Activated effector memory CD4-positive, alpha-beta T cell treated with anti-CD3 and anti-CD28 coated beads, Interleukin-2, amount 50 U/mL, for 16 hours (primary cell): Measurements from ENCODE around the gene POU2F3.

ENCODE experiments used
- DNase-seq: peaks from one replicate; pipeline ENCODE4 v3.0.0-alpha.2; 2020

POU2F3 gene

DNA sequence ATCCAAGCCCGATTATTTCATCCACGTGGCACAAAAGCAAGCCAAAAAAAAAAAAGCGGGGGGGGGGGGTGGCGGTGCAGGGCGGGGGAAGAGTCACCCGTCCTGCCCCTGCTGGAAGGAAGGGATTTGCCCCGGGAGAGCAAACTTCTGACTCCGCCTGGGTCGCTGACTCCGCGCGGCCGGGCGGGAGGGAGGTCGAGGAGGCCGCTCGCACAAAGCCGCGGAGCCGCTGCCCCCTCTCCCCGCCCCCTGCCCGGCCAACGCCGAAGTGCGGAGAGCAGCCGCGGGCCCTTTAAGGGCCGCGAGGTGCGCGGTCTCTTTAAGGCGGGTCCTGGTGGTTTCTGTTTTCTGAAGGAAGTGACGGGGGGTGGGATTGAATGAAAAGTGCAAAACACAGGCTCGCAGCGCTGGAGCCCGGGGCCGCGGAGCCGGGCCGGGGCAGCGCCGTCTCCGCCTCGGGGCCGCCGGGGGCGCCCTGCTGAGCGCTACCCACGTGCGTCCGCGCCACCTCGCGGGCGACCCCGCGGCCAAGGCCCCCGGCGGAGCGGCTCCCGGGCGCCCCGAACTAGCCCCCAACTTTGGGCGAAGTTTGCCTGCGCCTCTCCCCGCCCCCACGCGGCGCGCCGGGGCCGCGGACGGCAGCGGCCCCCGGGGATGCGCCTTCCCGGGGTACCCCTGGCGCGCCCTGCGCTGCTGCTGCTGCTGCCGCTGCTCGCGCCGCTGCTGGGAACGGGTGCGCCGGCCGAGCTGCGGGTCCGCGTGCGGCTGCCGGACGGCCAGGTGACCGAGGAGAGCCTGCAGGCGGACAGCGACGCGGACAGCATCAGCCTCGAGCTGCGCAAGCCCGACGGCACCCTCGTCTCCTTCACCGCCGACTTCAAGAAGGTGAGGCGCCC lies 29.1 kb upstream of the POU2F3 start, which contains the start of gene OAF:
TSS of gene OAF (plus strand) at position 407 of the 896 bp plus-strand sequence. CDS start at position 655, 248 bp downstream.
- peak; percentile 77 for DNase-seq

DNA sequence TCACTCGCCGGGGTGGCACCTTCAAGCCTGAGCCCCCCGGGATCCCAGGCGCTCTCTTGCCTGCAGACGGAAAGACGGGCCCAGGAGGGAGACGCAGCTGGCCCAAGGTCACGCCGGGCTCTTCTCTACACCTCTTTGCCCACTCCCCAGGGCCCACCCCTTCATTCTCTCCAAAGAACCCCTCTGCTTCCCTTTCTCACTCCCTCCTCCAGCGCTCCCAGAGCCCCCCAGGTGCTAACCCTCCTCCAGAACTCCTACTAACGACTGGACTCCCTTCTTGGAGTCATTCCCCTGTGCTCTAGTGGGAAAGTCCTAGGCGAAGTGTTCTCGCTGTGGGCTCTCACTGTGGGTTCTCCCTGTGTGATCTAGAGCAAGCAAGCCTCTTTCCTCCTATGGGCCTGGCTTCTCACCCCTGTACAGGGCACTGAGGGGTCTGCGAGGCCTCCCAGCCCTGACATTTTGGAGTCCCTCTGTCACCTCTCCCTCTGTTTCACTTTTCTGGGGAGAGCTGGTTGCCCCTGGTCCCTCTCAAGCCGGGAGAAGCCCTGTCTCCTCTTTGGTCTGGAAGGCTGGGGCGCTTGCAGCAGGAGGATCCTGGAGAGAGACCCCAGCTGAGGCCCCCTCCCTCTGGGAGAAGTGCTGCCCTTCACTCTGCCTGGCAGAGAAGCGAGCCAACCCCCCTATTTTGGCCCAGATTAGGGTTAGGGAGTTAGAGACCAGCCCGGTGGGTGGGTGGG lies 28.2 kb upstream of the POU2F3 start:
- no peak for DNase-seq

DNA sequence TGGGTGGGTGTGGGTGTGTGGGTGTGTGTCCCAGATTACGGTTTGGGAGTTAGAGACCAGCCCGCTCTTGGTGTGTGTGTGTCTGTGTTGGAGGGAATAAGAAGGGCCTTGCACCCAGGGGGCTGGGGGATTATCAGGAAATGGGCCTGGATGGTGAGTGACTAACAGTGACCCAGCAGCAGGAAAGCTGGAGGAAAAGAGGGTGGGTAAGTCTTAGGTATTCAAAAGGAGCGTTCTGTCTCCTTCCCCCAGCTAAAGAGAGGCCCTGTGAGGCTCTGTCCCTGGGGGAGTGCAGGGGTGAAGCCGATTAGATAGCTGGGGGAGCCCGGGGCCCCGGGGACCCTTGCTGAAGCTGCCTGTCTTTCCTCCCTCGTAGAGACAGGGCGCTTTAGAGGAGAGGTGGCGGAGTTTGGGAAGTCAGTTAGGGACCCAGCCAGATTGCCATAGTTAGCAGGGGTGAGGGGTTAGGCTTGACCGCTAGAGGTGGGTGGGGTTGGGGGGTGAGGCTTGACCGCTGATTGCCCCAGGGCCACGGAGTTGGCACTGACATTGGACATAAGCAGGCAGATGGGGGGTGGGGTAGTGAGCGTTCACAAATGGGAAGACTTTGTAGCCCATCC lies 27.6 kb upstream of the POU2F3 start:
- no peak for DNase-seq

DNA sequence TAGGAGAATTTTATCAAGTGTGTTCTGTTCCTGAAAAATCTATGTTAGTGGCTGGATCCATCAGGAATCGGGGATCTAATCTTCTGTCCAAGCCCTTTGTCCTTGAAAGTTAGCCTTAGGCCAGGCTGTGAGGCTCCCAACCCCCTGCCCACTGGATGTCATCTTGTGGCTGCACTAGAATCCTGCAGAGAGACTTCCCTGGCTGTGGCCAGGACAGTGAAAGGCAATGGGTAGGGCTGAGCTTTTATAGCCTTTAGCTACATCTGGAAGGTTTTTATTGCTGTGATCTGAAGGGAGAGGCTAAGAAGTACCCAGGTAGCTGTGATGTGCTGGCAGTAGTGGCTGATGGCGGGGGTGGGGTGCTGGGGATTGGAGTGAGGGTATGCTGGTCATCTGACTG lies 27.0 kb upstream of the POU2F3 start:
- no peak for DNase-seq

DNA sequence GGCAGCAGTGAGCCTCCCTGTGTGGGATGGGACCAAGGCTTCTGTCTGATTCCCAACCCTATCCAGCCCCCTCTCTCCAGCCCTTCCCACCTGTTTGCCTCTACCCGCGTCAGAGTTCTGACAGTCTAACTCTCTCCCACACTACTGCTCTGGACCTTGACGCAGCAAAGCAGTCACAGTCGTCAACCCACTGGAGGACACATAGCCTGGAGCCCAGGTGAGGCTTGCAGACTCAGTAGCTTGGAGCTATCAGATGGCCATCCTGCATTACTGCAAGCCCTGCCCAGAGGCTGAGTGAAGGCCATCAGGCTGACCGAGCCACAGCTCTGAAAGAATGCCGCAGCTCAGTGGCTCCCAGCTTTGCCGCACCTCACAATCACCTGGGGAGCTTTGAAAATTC lies 25.4 kb upstream of the POU2F3 start:
- DNase-seq, result no peak

DNA sequence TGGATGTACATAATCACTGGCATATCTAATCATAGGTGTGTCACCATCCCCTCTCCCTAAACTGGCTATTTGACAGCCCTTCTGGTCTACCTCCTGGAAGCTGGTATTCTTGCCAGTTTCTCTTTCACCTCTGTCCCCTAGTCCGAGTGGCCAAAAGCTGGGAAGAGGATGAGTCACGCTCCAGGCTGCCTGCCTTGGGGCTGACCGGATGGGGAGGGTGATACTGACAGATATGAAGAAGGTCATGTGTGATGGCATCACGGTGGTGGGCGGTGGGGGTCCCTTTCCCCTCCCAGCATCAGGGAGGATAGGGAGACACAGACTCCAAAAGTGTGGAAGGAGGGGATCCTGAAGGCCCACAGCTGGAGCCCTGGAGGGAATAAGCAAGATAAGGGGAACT lies 24.3 kb upstream of the POU2F3 start:
- DNase-seq, result no peak

DNA sequence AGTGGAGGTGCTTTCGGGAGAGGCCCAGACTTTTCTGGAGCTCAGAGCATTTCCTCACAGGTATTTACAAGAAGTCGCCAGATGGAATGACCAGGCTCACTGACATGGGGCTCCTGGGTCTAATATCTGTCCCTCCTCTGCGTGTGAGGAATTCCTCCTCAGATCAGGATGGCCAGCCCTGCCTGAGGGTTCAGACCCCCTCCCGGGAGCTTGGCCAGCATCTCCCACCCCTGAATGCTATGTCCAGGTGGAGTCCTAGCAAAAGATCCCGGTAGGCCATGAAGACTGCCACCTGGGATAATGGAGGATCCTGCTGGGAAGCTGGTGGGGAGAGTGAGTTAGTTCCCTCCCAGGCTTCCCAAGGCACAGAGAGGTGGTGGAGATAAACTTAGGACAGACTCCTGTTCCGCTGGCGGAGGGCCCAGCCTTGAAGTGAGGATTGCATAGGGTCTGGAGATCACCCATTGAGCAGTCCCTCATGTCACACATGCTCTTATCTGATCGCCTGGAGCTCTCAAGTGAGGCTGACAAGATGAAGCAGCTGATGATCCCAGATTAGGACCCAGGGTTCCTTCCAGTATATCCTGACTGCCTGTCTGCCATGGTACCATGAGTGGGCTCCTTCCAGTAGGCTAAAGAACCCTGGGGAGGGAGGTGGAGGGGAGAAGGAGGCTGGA lies 23.4 kb upstream of the POU2F3 start:
- DNase-seq, result no peak

DNA sequence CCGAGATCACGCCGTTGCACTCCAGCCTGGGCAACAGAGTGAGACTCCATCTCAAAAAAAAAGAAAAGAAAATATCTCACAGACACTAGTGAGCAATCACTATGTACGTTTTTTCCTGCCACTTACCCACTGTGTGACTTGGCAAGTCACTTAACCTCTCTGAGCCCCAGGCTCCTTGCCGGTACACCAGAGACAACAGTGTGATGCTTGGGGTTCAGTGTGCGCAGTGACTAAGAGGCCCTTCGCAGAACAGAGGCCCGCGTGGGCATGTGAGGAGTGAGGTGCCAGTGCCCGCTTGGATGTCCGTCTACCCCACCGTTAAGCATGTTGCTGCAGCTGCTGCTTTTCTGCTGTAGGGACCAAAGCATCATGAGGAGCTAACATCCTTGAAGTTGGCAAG lies 22.4 kb upstream of the POU2F3 start:
- DNase-seq, result no peak

DNA sequence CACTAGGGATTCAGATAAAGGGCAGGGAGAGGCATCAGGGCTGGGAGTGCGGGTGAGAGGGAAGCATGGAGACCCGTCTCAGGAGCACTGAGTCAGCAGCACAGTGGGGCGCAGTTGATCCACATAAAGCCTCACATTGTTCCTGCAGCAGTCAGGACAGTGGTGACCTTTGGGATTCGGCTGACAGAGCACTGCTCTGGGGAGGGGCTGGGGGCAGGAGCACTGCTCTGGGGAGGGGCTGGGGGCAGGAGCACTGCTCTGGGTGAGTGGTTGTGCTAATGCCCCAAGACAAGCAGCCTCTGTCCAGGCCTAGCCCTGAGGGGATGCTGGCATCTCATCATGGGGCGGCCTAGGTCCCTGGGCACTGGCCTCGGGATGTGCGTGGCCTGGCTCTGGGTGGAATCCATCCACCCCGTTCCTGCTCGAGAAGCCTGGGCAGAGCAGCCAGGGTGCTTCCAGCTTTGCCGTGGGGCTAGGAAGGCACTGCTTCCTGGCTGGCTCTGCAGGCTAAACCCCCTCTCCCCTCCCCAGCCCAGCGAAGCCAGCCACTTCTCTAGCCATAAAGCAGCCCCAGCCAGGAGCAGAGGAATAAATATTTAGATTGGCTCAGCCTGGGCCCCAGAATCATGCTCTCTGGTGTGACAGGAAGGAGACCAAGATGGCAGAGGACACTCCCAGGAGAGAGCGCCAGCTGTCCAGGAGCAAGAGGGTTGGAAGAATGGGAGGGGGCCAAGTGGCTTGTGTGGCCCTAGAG lies 21.8 kb upstream of the POU2F3 start:
- DNase-seq, result no peak

DNA sequence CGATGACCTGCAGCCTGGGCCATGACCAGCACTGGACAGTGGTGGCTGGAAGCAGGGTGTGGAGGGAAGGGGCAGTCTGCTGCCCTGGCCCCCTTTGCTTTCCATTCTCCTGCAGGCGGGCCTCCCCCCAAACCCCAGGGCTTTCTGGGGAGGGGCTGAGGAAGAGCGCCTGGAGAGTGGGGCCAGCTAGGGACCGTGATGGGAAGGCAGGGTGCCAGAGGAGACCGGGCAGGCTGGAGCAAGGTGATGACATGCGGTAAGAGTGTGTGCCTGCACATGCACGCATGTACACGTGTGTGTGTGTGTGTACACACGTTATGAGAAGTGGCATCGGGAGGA lies 21.3 kb upstream of the POU2F3 start:
- DNase-seq, result no peak

DNA sequence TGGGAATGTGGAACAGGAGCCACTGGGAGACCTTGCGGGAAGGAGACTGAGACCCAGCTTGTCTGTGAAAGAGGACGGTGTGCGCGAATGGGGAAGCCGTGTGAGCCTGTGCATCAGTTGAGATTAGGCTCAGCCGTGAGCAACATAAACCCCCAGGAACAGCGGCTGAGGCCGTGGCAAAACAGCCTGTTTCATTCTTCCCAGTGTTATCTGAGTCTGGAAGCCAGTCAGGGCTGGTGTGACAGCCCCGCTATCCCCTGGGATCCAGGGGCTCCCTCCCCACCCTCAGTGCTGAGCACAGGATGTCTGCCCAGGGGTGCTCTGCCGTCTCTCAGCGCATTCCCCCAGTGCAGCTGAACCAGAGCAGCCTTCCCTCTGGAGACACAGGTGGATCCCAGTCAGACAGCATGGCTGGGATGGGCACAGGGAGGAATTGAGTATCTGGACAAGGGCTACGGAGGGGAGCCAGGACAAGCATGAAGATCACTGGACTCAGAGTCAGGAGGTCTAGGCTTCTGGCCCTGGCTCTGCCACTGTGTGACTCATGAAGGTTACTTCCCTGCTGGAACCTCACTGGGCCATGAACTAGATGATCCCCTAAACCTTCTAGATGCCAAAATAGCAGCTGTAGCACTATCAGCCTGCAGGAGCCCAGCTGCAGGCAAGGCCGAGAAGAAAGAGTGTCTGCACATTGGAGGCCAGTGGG lies 20.6 kb upstream of the POU2F3 start:
- no peak for DNase-seq

DNA sequence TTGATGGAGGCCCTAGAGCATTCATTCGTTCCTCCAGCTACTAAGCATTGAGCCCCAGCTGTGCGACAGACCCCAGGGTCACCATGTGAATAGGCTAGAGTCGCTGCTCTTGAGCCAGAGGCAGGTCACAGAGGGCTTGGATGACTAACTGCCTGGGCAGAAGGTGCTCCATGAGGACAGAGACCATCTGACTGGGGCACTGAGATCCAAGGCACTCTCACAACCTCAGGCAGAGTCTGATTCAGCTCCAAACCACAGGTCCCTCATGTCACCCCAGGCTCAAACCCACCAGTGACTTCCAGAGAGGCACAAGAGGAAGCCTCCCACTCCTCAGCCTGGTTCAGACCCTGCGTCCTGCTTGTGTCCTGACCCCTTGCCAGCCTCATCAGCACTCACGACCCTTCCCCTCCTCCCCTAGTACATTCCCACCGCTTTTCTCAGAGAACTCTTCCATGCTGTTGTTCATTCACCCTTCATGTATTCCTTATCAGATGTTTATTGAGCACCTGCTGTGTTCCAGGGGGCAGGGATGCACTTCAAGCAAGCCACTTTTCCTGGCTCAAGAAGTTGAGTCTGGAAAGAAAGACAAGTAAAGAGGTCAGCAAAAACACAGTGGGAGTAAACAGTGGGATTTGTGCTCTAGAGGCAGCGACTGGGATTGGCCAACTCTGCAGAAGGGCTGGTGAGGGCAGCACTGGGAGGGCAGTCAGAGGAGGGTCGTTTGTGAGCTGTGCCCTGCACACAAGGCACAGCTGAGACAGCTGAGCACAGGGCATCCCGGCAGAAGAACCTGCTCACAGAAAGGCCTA lies 19.8 kb upstream of the POU2F3 start:
- DNase-seq, result no peak

DNA sequence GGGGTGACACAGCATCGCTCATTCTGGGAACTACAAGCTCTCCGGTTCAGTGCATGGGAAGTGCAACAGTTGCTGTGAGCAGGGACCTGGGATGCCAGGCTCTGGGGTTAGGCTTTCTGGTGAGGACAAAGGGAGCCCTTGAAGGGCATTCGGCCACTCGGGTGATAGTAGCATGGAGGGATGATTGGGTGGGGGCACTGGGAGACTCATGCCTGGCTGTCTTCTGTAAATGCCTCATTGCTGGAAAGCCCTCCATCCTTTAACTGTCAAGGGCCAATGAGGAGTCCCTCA lies 19.2 kb upstream of the POU2F3 start:
- no peak for DNase-seq

DNA sequence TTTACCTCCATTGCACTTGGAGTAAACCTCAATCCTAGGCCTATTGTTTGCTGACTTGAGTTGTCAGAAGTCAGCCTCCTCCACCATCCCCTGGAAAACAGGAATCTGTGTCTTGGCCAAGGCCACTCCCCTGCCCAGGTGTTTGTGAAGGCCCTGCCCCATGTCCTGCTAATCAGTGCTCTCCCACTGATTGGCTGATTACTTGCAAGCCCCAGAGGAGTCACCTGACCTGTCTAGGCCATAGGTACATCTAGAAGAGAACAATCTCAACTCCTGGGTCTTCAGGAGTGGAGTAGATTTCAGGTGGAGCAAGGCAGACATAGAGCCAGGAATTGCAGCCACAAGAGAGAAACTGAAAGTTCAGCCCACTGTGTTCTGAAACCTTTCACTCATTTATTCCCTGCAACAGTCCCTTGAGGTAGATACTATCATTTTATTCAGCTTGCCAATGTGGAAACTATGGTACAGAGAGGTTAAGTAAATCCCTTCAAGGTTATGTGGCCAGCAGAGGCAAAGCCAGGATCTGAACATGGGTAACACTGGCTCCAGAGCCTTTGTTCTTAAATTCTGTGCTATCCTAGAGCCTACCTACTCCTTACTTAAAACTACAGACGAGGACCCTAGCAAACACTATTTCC lies 18.7 kb upstream of the POU2F3 start:
- DNase-seq, result no peak

DNA sequence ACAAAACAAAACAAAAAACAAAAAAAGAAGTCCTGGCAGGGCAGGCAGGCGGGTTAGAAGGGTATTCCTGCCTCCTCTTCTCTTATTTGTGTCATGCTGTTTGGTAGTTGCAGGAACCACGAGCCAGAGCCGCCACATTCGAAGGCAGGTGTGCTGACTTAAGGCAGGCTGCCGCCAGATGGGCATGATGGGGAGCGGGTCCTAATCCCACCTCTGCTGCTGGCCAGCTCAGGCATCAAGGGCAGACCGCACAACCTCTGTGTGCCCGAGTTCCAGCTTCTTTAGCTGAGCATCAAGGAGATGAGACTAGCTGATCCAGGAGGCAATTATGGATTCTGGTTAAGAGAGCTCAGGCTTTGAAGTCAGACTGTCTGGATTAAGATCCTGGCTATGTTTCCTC lies 17.0 kb upstream of the POU2F3 start:
- no peak for DNase-seq

DNA sequence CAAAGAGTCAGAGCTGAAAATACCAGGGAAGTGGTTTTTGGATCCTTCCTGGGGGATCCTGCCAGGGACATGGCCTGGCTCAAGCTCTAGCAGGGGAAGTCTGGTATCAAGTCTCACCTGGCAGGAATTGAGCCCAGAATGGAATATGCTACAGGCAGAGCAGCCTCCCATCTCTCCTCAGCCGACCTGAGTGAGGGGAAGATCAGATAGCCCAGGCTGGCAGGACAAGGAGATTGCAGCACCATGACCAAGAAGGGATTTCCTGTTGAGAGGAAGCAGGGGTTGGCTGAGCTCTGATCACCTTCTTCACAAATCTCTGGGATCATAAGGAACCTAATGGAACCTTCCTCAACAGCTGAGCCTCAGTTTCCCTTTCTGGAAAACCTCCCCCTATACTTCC lies 16.1 kb upstream of the POU2F3 start:
- DNase-seq, result no peak

DNA sequence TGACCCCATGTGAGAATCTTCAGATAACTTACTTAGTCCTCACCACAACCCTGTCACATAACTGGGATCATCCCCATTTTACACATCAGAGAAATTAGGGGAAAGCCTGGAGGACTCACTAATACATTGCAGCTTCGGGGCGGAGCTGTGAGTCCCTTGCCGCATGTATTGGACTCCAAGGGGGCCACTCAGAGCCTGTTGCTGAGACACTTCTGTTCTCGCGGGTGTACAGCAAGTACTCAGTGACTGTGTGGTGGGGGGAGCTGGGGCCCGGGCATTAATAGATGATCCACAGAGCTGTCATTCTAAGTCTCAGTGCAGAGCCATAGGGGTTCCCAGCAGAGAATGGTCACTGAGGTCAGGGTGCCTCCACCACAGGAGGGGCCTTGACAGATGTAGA lies 15.6 kb upstream of the POU2F3 start:
- no peak for DNase-seq

DNA sequence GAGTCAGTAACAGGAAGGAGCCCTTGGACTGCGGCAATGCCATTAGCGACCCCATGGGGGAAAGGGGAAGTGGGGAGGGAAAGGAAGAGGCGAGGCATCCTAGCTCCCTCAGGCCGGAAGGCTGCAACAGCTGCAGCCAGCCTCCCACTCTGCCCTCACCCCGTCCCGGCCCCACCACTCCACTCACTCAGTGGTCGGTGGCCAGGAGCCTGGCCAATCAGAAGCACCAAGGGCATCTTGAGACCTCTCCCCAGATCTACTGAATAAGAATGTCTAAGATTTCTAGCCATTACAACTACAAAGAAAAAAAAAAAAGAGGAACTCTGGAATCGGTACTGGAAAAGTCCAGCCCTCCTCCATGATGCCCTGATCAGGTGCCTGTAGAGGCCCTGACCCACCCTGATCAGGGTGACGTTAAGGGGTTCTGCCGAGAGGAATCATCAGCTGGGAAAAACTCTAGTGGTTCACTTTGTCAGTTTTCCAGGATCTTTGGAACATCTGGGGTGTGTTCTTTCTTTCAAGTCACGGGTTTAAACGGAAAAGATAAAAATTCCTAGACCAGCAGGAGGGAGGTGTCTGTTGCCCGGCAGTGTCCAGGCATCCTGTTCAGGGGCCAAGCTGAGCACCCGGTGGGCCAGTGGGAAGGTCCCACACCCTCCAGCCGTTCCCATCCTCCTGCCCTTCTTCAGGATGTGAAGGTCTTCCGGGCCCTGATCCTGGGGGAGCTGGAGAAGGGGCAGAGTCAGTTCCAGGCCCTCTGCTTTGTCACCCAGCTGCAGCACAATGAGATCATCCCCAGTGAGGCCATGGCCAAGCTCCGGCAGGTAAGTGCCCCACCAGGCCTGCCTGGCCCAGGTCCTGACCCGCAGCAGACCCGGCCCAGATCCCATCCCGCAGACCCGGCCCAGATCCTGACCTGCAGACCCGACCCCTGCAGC lies 14.7 kb upstream of the POU2F3 start:
- no peak for DNase-seq

DNA sequence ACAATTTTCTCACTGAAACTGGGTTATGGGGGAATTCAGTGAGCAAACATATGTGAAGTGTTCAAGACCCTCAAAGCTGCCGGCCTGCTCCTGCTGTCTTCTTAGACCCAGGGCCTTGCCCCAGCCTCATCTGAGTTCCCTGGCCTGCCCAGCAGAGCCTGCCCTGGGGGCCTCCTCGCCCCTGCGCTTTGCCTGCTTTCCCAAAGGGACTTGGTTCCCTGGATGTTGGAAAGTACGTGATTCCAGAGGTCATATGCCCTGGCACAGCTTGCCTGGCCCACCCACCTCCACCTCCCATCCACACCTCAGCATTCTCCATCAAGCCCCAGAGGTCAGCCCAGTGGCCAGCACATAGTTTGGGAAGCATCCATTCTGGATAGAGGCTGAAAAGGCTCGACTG lies 13.7 kb upstream of the POU2F3 start:
- no peak for DNase-seq

DNA sequence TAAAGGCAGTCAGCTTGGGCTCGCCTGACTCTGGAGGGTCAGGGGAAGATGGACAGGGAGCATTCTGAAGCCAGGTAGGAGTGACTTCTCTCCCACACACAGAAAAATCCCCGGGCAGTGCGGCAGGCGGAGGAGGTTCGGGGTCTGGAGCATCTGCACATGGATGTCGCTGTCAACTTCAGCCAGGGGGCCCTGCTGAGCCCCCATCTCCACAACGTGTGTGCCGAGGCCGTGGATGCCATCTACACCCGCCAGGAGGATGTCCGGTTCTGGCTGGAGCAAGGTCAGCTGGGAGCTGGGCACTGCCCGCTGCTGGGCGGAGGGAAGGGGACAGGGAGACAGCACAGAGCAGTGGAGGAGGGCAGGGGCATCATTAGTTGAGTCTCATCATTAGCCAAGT lies 13.2 kb upstream of the POU2F3 start:
- DNase-seq, result no peak
